Measurements from ENCODE around the gene SEPHS2.
"Not testable (repeated sequence)": the region's sequence is repeated elsewhere in the genome, so short reads cannot be mapped to it uniquely, and the experiment has no call there.

The SEPHS2 gene

GRCh38 chr16:30397056-30397455 lies 48.6 kb downstream of the SEPHS2 start:
- DNase-seq, result no peak

GRCh38 chr16:30396627-30397026 lies 49.0 kb downstream of the SEPHS2 start:
- DNase-seq, result not testable (repeated sequence)

DNA sequence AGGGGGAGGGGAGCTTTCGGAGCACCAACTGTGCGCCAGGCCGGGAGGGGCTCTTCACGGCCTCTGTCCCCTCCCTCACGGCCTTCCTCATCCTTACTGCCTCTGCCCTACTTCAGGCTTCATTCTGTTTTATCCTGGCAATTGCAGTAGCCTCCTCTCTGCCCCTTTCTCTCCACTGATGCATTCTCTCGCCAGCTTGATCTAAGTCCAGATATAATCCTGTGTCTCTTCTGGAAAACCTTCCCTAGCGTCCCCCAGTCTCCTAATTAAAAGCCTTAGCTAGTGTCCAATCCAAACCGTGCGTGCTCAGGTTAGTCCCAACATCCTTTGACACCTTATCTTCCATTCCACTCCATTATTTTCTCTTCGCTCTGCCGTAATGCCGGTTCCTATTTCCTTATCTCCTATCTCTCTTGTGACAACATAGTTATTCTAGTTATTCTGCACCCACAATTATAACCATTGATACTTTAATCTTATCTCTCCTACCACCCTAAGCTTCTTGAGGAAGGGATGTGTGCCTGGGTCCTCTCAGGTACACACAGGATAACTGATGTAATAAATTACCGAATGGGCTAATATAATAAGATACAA lies 49.6 kb downstream of the SEPHS2 start:
- DNase-seq, result no peak

GRCh38 chr16:30395155-30395991 lies 50.3 kb downstream of the SEPHS2 start, which contains the start of gene ZNF48:
TSS of gene ZNF48 (plus strand) at chr16:30395420. CDS start at chr16:30395795, 375 bp downstream.
- peak; percentile 51 for DNase-seq

GRCh38 chr16:30394592-30395154 lies 51.0 kb downstream of the SEPHS2 start:
- DNase-seq, result no peak

Data from stimulated activated naive CD4-positive, alpha-beta T cell treated with Interleukin-2 at 50 U/mL for 16 hours (primary cell).